Stimulated activated CD8-positive, alpha-beta memory T cell treated with anti-CD3 and anti-CD28 coated beads, Interleukin-2, amount 100 ng/mL, for 48 hours (primary cell): ENCODE data around the gene CALN1.

Experiments
- DNase-seq, 2 donors: peaks; one replicate each; pipeline ENCODE4 v3.0.0-alpha.2; 2020; ENCODE audit warnings: low read depth in 2 of 2

Gene CALN1

DNA sequence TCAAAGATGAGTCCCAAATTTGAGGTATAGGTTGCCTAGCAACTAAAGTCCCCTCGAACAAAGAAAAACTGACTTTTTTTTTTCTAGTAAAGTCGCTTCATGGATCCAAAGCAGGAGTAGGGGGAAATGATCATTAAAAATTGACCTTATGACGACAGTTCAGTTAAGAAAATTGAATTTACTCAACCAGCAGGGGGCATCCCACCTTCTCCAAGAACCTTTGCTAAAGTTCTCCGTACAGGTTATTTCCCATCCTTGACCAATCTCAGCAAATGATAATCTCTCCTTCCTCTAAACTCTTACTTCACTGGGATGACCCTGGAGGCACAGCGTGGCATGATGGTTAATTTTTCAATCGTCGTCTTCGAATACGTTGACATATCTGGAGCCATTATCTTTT lies 228.3 kb downstream of the CALN1 start:
- no peak for DNase-seq

- no peak for DNase-seq
These were observed 230.1 kb downstream of the CALN1 start for GRCh38 chr7:72182036-72182435.

- DNase-seq: no peak
These were observed 235.3 kb downstream of the CALN1 start for GRCh38 chr7:72176875-72177274.

DNA sequence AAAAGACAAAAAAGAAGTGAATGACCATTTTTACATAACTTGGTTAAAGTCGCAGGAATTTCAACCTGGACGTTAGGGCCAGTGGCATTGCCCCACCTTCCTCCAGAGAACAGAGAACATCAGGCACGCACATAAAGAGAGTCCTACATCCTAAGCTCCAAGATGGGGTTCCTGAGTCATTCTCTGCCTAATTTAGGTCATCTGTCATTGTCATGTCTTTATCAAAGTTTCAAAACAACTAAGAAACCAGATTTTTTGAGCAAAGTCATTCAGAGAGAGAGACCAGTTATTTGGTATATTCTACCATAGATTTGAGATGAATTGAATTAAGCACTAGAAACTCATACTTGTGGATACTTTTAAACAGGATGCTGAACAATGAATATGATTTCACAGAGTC lies 241.7 kb downstream of the CALN1 start:
- no peak for DNase-seq

DNA sequence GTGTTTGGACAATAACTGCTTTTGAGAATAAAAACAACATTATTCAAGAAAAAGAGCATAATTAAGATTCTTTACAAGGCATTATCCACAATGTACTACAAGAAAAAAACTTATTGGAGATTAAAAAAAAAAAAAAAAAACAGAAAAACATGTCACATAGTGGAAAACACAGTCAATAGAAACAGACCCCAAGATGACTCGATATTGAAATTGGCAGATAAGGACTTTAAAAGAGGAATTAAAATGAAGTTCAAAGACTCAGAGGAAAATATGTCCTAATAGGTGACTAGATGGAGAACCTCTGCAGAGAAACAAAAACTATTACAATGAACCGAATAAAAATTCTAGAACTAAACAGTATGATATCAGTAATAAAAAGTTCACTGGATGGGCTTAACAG lies 248.9 kb downstream of the CALN1 start:
- DNase-seq: no peak

DNA sequence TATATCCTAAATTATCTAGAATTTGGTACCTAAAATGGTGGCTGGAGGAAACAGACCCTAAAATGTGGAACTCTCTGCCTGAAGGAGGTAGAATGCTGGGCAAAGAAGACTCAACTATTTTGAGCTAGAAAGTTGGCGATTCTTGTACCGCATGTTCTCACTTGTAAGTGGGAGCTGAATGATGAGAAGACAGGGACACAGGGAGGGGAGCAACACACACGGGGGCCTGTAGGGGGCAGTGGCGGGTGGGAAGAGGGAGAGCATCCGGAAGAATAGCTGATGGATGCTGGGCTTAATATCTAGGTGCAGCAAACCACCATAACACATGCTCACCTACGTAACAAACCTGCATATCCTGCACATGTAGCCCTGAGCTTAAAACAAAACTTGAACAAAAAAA lies 250.6 kb downstream of the CALN1 start:
- no peak for DNase-seq

GRCh38 chr7:72159911-72160310 lies 252.2 kb downstream of the CALN1 start:
- no peak for DNase-seq

DNA sequence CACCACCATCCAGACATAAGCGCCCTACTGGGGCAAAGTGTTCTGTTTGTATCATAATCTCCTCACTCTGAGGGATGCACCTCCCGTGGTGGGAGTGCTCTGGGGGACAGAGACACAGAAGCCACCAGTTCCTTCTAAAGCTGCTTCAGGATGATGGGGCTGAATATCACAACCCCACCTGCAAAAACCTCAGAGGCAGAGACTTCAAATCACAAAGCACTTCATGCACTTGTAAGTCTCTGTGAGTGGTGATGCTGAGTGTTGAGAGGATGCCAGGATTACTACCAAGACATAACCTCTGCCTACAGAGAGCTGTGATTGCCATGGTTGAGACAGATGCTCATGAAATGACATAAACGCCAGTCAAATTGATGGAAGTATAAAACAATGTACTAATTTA lies 255.5 kb downstream of the CALN1 start:
- no peak for DNase-seq

GRCh38 chr7:72153132-72153512 lies 259.0 kb downstream of the CALN1 start:
- no peak for DNase-seq

GRCh38 chr7:72152161-72153131 lies 259.7 kb downstream of the CALN1 start:
- DNase-seq: no peak

- no peak for DNase-seq
These were observed 271.6 kb downstream of the CALN1 start for GRCh38 chr7:72140566-72140965.

- DNase-seq: no peak
These were observed 285.0 kb downstream of the CALN1 start for GRCh38 chr7:72127136-72127535.

- DNase-seq: no peak
These were observed 288.2 kb downstream of the CALN1 start for GRCh38 chr7:72123913-72124312.

DNA sequence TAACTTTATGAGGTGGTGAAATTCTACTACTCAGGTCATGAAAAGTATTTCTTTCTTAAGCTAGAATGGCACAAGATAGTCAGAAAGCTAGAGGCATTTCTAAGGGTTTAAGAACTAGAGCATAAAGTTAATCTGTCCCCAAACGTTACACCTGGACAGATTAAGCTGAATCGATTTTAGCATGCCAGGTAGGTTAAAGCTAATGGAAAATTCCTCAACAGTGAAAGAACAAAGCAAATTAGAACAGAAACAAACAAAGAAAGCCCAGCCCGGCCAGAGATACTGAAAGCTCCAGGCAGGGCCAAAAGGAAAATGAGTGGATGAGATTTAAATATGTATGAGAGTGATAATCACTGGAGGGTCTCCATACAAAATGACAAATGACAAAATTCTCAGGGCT lies 293.8 kb downstream of the CALN1 start:
- DNase-seq: no peak

DNA sequence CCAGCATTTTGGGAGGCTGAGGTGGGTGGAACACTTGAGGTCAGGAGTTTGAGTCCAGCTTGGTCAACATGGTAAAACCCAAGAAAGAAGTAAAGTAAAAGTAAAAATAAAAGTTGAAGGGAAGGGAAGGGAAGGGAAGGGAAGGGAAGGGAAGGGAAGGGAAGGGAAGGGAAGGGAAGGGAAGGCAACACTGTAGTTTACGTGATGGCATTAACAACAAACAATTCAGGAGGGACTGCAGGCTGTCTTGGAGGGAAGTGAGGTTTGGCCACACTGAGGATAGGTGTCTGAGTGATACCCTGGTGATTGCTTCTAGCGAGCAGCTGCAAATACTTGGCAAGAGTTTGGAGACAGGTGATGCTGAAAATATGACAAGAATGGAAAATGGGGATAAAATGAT lies 298.0 kb downstream of the CALN1 start:
- no peak for DNase-seq

GRCh38 chr7:72112992-72113391 lies 299.1 kb downstream of the CALN1 start:
- DNase-seq: no peak

- no peak for DNase-seq
These were observed 299.6 kb downstream of the CALN1 start for GRCh38 chr7:72112530-72112929.

GRCh38 chr7:72111086-72111485 lies 301.1 kb downstream of the CALN1 start:
- no peak for DNase-seq

GRCh38 chr7:72109566-72109965 lies 302.6 kb downstream of the CALN1 start:
- DNase-seq: no peak

- DNase-seq: no peak
These were observed 305.7 kb downstream of the CALN1 start for GRCh38 chr7:72106405-72106804.

DNA sequence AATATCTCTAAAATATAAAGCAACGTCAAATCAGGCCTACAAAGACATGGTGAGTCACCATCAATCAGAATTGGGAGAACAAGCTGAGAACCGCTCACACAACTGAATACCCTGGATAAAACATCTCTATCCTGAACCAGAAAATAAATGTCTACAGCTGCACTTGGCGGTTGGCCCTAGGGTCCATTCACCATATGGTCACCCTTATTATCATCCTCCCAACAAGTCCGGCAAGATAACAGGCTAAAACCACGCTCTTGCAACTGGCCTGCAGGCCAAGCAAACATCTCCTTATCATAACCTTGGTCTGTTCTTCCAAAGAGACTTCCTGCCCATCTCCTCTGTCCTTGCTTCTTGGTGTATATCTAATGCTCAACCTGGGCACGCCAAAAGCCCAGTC lies 310.7 kb downstream of the CALN1 start:
- no peak for DNase-seq

- DNase-seq: no peak
These were observed 312.4 kb downstream of the CALN1 start for GRCh38 chr7:72099784-72100183.

DNA sequence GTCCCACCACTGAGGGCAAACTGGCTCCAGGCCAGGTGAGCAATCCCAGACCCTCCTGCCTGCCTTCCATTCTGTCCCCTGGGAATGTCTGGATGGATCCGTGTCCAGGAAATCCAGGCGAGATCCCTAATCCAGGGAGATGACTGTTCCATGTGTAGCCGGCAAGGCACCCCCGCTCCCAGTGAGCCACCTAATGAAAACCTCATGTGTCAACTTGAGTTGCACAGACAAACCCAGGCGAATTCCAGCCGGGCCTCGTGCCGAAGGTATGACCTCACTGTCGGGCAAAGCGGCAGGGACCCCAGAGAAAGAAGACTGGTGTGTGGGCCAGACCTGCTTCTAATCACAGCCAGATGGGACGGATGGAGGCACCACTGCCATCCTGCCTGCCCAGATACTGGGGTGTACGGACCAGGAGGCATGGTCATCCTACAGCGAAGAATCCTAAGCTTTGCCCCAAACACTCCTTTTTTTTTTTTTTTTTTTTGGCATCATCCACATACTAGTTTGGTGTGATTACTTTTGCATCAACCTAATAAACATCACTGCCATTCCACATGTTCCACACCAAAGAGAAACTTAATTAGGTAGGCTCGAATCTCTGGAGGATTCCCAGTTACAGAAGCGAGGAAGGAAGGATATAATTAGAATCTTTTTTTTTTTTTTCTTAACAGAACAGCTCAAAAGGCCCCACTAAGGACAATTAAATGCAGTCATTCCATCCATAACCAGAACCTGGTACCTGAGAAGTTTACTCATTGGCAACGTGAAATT lies 313.1 kb downstream of the CALN1 start:
- DNase-seq: no peak
